OCI-LY1 (cell line): ENCODE measurements around the gene PDGFA.

Source experiments
- H2AFZ ChIP-seq: fragments of 200-600 bp; sonication (generic), shearing (Covaris generic); 2 replicates; pipeline ENCODE4 v1.6.0; 2014; ENCODE audit warnings: antibody characterized with exemption, mild to moderate bottlenecking, low read length
- H3F3A ChIP-seq: fragments of 200-600 bp; sonication (generic), shearing (Covaris generic); 2 replicates; pipeline ENCODE4 v1.6.0; 2014; ENCODE audit warnings: mild to moderate bottlenecking, antibody characterized with exemption, low read length, moderate library complexity; ENCODE audit not compliant: insufficient read depth
- H3K27ac ChIP-seq: fragments of 200-600 bp; sonication (generic); 2 replicates; pipeline ENCODE4 v1.5.1; 2014; ENCODE audit warnings: low read length, mixed run types, mild to moderate bottlenecking, low read depth; ENCODE audit not compliant: poor library complexity, severe bottlenecking
- H3K27me3 ChIP-seq: fragments of 200-600 bp; sonication (generic); 2 replicates; pipeline ENCODE4 v1.6.0; 2014; ENCODE audit warnings: antibody characterized with exemption, mild to moderate bottlenecking, low read length, moderate library complexity; ENCODE audit not compliant: insufficient read depth
- H3K36me3 ChIP-seq: fragments of 200-600 bp; sonication (generic); 2 replicates; pipeline ENCODE4 v1.6.1; 2014; ENCODE audit warnings: mild to moderate bottlenecking, antibody characterized with exemption, low read length, moderate library complexity, mixed read lengths; ENCODE audit not compliant: insufficient read depth
- H3K4me1 ChIP-seq: fragments of 200-600 bp; sonication (generic); 2 replicates; pipeline ENCODE4 v1.5.1; 2014; ENCODE audit warnings: mild to moderate bottlenecking, low read length, moderate library complexity; ENCODE audit not compliant: insufficient read depth, severe bottlenecking
- H3K4me2 ChIP-seq: fragments of 200-600 bp; sonication (generic), shearing (Covaris generic); 2 replicates; pipeline ENCODE4 v1.6.1; 2014; ENCODE audit warnings: low read length
- H3K4me3 ChIP-seq: fragments of 200-600 bp; sonication (generic); 2 replicates; pipeline ENCODE4 v1.5.1; 2014; ENCODE audit warnings: low read length, low read depth, mild to moderate bottlenecking, mixed read lengths; ENCODE audit not compliant: poor library complexity, severe bottlenecking
- H3K79me2 ChIP-seq: fragments of 200-600 bp; shearing (Covaris generic); 2 replicates; pipeline ENCODE4 v1.6.1; 2016; ENCODE audit warnings: mixed run types, low read length, mixed read lengths; ENCODE audit not compliant: insufficient read depth
- H3K9ac ChIP-seq: fragments of 200-600 bp; sonication (generic), shearing (Covaris generic); 2 replicates; pipeline ENCODE4 v1.6.1; 2014; ENCODE audit warnings: mild to moderate bottlenecking, low read length, mixed read lengths
- H3K9me2 ChIP-seq: fragments of 200-600 bp; sonication (generic), shearing (Covaris generic); 2 replicates; pipeline ENCODE4 v1.6.1; 2014; ENCODE audit warnings: low read depth, mild to moderate bottlenecking, low read length, mixed read lengths
- H3K9me3 ChIP-seq: fragments of 200-600 bp; shearing (Covaris generic); 2 replicates; pipeline ENCODE4 v1.6.1; 2014; ENCODE audit warnings: low read length, mixed read lengths
- H4K20me1 ChIP-seq: fragments of 200-600 bp; sonication (generic), shearing (Covaris generic); 2 replicates; pipeline ENCODE4 v1.6.0; 2016; ENCODE audit warnings: mild to moderate bottlenecking, low read length; ENCODE audit not compliant: insufficient read depth
- CTCF ChIP-seq: fragments of 200-600 bp; sonication (generic), shearing (Covaris generic); IDR thresholded peaks from 2 replicates; pipeline ENCODE4 v1.5.1; 2017; ENCODE audit warnings: mild to moderate bottlenecking, antibody characterized with exemption, low read length, moderate library complexity, mixed read lengths
- EZH2 ChIP-seq: fragments of 200-600 bp; sonication (generic), shearing (Covaris generic); IDR thresholded peaks from 2 replicates; pipeline ENCODE4 v1.8.0; 2017; ENCODE audit warnings: borderline replicate concordance, mixed run types, mild to moderate bottlenecking, antibody characterized with exemption, low read length, moderate library complexity, mixed read lengths

PDGFA gene

GRCh38 chr7:524800-525199, 5.2 kb upstream of the PDGFA start:
- Histone ChIP-seq H3K27ac (no peak overlapping the region), H4K20me1 (no peaks in the 10 kb centered on the region), H3K79me2 (no peaks in the 10 kb centered on the region), H3K27me3 (0 out of 2 replicates have a peak, but pooled peaks cover 4% of the 10 kb centered on the region), H3K9ac (no peak overlapping the region), H3K36me3 (no peaks in the 10 kb centered on the region; the same call in 1 of the 2 replicates), H3K4me3 (no peak overlapping the region), H3F3A (no peaks in the 10 kb centered on the region), H3K4me2 (no peak overlapping the region), H2AFZ (no peak overlapping the region), H3K9me3 (no peaks in the 10 kb centered on the region), H3K4me1 (no peaks in the 10 kb centered on the region), H3K9me2 (no peaks in the 10 kb centered on the region)
- TF ChIP-seq EZH2, result no peak
- TF ChIP-seq CTCF, result no peak

- H3K9ac ChIP-seq, result no peak overlapping the region
- no peak overlapping the region for H3K4me3 ChIP-seq
- no peaks in the 10 kb centered on the region for H3K4me1 ChIP-seq
- H3F3A ChIP-seq, result no peaks in the 10 kb centered on the region
- no peaks in the 10 kb centered on the region for H3K9me3 ChIP-seq
- 0 out of 2 replicates have a peak, but pooled peaks cover 4% of the 10 kb centered on the region for H3K27me3 ChIP-seq
- no peaks in the 10 kb centered on the region; the same call in 1 of the 2 replicates for H3K36me3 ChIP-seq
- no peak overlapping the region for H3K27ac ChIP-seq
- H2AFZ ChIP-seq, result no peak overlapping the region
- H3K4me2 ChIP-seq, result no peak overlapping the region
- no peaks in the 10 kb centered on the region for H3K79me2 ChIP-seq
- H3K9me2 ChIP-seq, result no peaks in the 10 kb centered on the region
- no peaks in the 10 kb centered on the region for H4K20me1 ChIP-seq
- TF ChIP-seq CTCF (no peak), EZH2 (no peak)
Measured at GRCh38 chr7:523347-524336, 4.0 kb upstream of the PDGFA start.

GRCh38 chr7:522951-523314, 3.3 kb upstream of the PDGFA start:
- 0 out of 2 replicates have a peak, but pooled peaks cover 4% of the 10 kb centered on the region for H3K27me3 ChIP-seq
- no peaks in the 10 kb centered on the region for H4K20me1 ChIP-seq
- TF ChIP-seq EZH2, result no peak
- TF ChIP-seq CTCF, result no peak
- no peak overlapping the region for H2AFZ ChIP-seq
- H3K36me3 ChIP-seq, result no peaks in the 10 kb centered on the region; the same call in 1 of the 2 replicates
- H3F3A ChIP-seq, result no peaks in the 10 kb centered on the region
- H3K4me1 ChIP-seq, result no peaks in the 10 kb centered on the region
- no peaks in the 10 kb centered on the region for H3K9me2 ChIP-seq
- H3K9me3 ChIP-seq, result no peaks in the 10 kb centered on the region
- no peaks in the 10 kb centered on the region for H3K79me2 ChIP-seq
- no peak overlapping the region for H3K9ac ChIP-seq
- H3K4me3 ChIP-seq, result no peak overlapping the region
- H3K4me2 ChIP-seq, result no peak overlapping the region
- H3K27ac ChIP-seq, result no peak overlapping the region
